Peyer's patch (tissue), 4 donors: ENCODE results near the gene C3orf52.

Experiments
- CTCF ChIP-seq, 6 experiments: fragments of 450-650 bp in 4 of 6; fragments of 200-600 bp in 2 of 6; sonication (generic) in 1 of 6; IDR thresholded peaks; one replicate each; pipeline ENCODE4 v1.5.1; 2017 to 2019; ENCODE audit warnings: antibody characterized with exemption in 6 of 6, mild to moderate bottlenecking in 3 of 6, moderate library complexity in 1 of 6
- POLR2A ChIP-seq, 2 donors: fragments of 450-650 bp; IDR thresholded peaks; one replicate each; pipeline ENCODE4 v1.5.1; 2017; ENCODE audit warnings: antibody characterized with exemption in 2 of 2, mild to moderate bottlenecking in 2 of 2, moderate library complexity in 2 of 2

GRCh38 chr3:112117415-112117814 is 31.2 kb downstream of the C3orf52 start:
- TF ChIP-seq CTCF (IDR thresholded peaks at IDR 0.05) (no peak), POLR2A (IDR thresholded peaks at IDR 0.05) (no peak)
